ENCODE measurements around the gene FECH.
"Not testable (repeated sequence)": the region's sequence is repeated elsewhere in the genome, so short reads cannot be mapped to it uniquely, and the experiment has no call there.

The FECH gene

GRCh38 chr18:57533006-57533867 is 53.3 kb downstream of the FECH start:
- no peak for DNase-seq (ENCODE audit: low spot score)

- no peak for DNase-seq (ENCODE audit: low spot score)
Measured at GRCh38 chr18:57529151-57529550, 57.4 kb downstream of the FECH start.

- no peak for DNase-seq (ENCODE audit: low spot score)
Measured at GRCh38 chr18:57527556-57528229, 58.8 kb downstream of the FECH start.

- DNase-seq (ENCODE audit: low spot score), result no peak
Measured at GRCh38 chr18:57523171-57523956, 63.1 kb downstream of the FECH start.

GRCh38 chr18:57522348-57522747 is 64.2 kb downstream of the FECH start:
- DNase-seq (ENCODE audit: low spot score), result not testable (repeated sequence)

GRCh38 chr18:57519668-57520424 is 66.7 kb downstream of the FECH start:
- no peak for DNase-seq (ENCODE audit: low spot score)

GRCh38 chr18:57518533-57518932 is 68.0 kb downstream of the FECH start:
- no peak for DNase-seq (ENCODE audit: low spot score)

GRCh38 chr18:57516056-57516455 is 70.4 kb downstream of the FECH start:
- DNase-seq (ENCODE audit: low spot score), result no peak

- DNase-seq (ENCODE audit: low spot score), result no peak
Measured at GRCh38 chr18:57505231-57505630, 81.3 kb downstream of the FECH start.

GRCh38 chr18:57502624-57503023 is 83.9 kb downstream of the FECH start:
- no peak for DNase-seq (ENCODE audit: low spot score)

GRCh38 chr18:57498682-57499256 is 87.7 kb downstream of the FECH start:
- DNase-seq (ENCODE audit: low spot score), result no peak

Measured in GM03348 (cell line).